Measurements from ENCODE around the gene MOB3A.
"Not testable (repeated sequence)": the region's sequence is repeated elsewhere in the genome, so short reads cannot be mapped to it uniquely, and the experiment has no call there.

Gene MOB3A

DNA sequence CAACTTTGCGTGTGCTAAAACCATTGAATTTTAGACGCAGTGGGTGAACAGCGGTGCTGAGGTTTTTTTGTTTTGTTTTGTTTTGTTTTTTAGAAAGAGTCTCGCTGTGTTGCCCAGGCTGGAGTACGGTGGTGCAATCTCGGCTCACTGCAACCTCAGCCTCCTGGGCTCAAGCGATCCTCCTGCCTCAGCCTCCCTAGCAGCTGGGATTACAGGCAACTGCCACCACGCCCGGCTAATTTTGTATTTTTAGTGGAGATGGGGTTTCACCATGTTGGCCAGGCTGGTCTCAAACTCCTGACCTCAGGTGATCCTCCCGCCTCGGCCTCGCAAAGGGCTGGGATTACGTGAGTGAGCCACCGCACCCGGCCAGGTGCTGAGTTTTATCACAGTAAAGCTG is 61.9 kb downstream of the MOB3A start:
- DNase-seq (ENCODE audit: low spot score) = not testable (repeated sequence)

GRCh38 chr19:2033825-2034159 is 62.3 kb downstream of the MOB3A start:
- DNase-seq (ENCODE audit: low spot score) = no peak

GRCh38 chr19:2033115-2033824 is 62.9 kb downstream of the MOB3A start:
- DNase-seq (ENCODE audit: low spot score) = no peak

DNA sequence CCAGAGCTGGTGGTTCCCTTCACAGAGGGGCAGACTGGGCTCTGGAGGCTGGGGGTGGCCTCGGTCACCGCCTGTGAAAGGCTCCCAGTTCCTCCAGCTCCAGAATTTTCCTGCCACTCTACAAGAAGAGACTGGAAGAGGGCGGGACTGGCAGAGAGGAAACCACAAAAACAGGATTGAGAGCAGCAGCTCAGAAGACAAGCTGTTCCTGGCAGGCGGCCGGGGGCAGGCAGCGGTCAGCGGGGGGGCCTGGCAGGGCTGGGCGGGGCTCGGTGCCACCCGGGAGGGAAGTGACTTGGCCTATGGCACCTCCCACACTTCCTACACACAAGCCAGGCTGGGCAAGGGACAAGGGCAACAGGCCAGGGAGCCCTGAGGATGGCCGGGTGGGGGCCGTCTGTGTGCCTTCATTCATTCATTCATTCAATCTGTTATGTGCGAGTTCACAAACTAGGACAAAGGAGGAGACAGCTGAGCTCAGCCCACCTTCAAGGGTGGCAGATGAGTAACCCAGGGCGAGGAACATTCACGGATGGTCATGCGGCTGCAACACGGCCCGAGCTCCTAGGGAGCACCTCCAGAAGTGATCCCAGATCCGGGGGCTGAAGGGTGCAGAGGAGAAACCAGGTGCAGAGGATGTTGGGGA is 63.7 kb downstream of the MOB3A start:
- peak; percentile 93 for DNase-seq (ENCODE audit: low spot score)

GRCh38 chr19:2027361-2027760 is 68.8 kb downstream of the MOB3A start:
- DNase-seq (ENCODE audit: low spot score) = no peak

DNA sequence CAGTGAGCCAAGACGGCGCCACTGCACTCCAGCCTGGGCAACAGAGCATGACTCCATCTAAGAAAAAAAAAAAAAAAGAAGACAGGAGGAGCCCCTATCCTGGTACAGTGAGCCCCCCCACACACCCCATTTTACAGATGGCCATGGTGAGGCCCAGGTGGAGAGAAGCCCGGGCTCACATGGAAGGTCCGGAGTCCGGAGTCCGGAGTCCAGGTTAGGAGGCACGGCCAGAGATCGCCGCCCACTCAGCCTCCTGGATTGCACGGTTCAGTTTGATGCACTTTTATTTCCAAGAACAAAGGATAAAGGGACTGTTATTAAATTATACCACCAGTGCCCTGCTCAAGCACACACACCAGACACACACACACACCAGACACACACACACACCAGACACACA is 69.4 kb downstream of the MOB3A start:
- no peak for DNase-seq (ENCODE audit: low spot score)

DNA sequence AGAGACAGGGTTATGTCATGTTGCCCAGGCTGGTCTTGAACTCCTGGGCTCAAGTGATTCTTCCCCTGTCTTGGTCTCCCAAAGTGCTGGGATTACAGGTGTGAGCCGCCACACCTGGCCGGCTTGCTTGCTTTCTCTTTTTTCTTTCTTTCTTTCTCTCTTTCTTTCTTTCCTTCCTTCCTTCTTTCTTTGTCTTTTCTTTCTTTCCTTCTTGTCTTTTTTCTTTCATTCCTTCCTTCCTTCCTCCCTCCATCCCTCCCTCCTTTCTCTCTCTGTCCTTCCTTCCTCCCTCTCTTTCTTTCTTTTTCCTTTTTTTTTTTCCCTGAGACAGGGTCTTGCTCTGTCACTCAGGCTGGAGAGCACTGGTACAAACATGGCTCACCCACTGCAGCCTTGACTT is 73.8 kb downstream of the MOB3A start:
- DNase-seq (ENCODE audit: low spot score) = no peak

- no peak for DNase-seq (ENCODE audit: low spot score)
These were observed 74.5 kb downstream of the MOB3A start for GRCh38 chr19:2021453-2022140.
